ENCODE measurements around the gene PALS1.

- no peak for TF ChIP-seq POLR2A (IDR thresholded peaks at IDR 0.05)
- TF ChIP-seq CTCF (IDR thresholded peaks at IDR 0.05), result no peak
These were observed 33.4 kb upstream of the PALS1 start for GRCh38 chr14:67207810-67208209.

Data from right lobe of liver (tissue), 4 donors.